GM18511 (cell line): ENCODE results near the gene RARG.
A peak's percentile ranks its signal among the peaks of the same experiment; 100 is the strongest.

Experiments used
- ATAC-seq: cut with Tn5 transposase; IDR thresholded peaks from one replicate; pipeline ENCODE4 v1.9.1; 2021; ENCODE audit warnings: mild to moderate bottlenecking, moderate library complexity; ENCODE audit not compliant: unreplicated experiment

The RARG gene

DNA sequence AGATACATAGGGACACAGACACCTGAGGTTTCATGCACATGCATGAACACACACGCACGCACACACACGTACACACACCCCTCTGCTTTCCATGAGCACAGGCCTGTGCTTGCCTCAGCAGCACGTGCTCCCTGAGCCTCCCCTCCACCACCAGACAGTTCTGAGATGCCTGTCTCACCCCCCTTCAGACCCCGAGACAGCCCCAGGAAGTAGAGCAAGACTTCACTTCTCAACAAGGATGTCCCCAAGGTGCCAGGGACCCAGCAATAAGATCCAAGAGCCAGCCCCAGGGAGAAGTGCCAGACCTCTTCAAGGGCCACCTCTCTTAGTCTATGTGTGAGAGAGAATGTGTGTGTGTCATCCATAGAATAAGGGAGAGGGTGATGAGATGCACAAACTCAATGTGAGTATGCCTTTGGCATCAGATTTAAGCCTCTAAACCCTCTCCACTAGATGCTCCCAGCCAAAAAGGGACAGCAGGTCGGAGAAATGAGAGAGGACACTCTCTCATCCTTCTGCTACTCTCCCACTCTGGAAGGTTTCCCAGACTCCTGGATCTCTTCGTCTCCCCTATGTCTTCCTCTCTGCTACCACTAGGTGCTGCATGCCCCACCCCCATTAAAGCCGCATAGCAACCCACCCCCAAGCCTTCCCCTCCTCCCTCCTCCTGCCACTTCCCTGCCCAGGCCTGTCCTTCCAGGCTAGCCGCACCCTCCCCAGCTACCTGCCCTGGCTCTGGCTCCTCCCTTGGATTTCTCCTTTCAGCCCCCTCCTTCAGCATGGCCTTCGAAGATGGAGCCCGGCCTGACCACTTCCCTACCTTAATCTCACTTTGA, 7.7 kb downstream of the RARG start:
- ATAC-seq, result no peak

DNA sequence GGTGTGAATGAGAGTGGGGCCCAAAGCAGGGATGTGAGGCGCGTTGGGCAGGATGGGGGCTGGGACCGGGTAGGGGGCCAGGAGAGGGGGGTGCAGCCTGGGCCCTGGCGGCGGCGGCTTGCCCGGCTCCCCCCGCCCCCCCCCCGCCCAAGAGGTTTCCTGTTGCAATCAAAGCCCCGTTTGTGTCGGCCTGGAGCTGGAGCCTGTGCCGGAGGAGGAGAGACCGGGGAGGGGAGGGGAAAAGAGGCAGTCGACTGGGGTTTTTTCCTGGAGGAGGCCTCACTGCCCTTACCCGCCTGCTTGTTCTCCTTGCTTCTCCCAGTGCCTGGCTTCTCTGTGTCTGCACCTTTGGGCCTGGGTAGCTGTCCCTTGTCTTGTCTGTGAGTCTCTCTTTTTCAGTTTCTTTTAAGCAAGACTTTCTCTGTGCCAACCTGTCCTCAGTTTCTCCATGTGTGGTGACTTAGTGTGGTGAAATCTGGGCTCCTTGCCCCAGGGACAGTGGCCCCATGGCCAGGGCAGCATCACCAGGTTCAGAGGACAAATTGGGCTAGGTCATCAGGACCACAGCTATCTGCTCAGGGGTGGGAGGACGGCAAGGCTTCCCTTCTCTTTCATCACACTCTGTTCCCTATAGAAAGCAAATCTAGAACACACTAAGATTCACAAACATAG, 8.5 kb downstream of the RARG start:
- no peak for ATAC-seq

DNA sequence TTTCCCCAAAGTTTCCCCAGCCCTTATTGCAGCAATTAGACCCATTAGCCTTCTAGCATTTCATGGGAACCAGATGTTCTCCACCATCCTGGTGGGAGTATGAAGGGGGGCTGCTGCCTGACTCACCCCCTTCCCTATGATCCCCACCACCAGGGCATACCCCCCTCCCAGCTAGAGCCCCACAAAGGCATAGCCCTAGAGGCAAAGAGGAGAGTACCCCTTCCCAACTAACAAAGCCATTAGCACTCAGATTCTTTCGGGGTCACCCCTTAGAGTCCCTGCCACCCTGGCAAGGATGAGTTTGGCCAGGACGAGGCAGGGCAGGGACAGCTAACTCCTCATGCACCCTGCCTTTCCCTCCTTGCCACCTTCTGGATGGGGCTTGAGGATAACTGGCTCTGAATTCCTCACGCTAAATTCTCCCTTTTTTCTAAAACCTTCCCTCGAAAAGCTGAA, 9.2 kb downstream of the RARG start:
- no peak for ATAC-seq

DNA sequence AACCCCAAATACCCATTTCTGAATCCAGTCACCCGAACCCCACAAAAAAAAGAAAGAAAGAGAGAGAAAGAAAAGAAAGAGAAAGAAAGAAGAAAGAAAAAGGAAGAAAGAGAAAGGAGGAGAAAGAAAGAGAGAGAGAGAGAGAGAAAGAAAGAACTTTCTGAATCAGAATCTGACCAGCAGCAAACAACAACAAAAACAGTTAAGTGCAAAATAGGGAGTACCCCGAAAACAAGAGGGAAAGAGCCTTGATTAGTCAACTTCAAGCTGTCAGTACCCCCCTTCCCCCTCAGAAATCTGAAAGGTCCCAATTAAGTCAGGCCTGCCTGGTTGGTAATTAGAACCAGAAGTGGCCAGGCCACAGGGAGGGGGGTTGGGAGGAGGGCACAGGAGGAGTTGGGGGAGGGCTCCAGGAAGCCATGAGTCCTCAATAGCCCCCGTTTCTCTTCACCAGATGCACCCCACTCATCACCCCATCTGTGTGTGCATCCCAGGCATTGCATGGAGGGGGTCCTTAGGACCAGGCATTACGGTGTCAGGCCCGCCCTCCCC, 9.8 kb downstream of the RARG start:
- ATAC-seq, result no peak

DNA sequence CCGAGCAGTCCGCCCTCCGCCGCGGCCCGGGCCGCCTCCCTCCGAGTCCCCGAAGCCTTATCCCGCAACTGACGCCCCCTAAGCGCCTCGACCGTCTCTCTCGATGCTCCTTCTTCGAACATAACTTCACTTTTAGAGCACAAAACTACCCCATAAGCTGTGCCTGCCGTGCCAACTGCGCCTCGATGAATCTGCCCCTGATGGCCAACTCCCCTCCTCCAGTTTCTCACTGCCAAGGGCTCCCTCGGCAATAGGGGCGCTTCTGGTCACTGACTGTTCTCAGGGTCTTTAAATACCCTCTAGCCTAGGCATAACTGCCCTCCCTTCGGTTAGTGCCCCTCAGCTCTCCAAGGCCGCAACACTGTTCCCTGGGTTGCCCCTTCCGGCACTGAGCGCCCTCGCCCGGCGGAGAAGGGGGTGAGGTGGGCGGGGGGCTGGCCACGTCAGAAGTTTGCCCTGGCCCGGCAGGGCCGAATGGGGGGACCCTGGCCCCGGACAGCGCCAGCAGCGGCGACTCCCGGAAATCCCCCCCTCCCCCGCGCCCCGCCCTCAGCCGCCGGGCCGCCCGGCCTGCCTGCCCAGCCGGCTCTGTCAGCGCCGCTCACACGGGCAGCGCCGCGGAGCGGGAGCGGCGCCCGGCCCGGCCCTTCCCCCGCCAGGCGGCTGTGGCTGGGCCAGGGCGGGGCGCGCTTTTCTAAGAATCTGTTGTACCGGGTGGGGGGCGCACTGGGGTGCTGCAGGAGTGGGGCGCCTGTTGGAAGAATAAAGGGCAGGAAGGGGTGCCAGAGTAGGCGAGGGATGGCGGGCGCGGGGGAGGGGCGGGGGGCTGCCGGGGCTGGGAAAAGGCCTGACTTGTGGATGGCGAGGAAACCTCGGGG, 10.6 kb downstream of the RARG start:
- ATAC-seq, result peak; percentile 35

DNA sequence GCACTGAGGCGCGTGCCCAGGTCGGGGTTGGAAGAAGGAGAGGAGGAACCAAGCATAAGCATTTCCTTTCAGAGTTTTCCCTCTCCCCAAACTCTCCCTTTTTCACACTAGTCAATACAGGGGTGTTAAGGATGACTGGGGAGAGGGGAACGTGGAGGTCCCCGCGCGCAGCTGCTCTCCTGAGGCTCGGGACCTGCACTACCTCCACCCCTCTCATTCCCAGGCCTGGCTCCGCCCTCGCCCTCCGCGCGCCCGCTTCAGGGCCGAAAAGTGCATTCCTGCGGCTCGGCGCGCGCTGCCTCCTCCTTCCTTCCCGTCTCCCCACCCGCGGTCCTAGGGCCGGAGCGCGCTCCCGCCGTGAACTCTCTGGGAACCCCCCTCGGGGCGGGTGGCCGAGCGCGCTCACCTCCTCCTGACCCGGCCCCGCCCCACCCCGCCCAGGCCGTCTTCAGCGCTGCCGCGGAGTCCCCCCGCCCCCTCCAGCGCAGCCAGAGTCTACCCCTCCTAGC, 11.3 kb downstream of the RARG start:
- ATAC-seq, result peak; percentile 66

DNA sequence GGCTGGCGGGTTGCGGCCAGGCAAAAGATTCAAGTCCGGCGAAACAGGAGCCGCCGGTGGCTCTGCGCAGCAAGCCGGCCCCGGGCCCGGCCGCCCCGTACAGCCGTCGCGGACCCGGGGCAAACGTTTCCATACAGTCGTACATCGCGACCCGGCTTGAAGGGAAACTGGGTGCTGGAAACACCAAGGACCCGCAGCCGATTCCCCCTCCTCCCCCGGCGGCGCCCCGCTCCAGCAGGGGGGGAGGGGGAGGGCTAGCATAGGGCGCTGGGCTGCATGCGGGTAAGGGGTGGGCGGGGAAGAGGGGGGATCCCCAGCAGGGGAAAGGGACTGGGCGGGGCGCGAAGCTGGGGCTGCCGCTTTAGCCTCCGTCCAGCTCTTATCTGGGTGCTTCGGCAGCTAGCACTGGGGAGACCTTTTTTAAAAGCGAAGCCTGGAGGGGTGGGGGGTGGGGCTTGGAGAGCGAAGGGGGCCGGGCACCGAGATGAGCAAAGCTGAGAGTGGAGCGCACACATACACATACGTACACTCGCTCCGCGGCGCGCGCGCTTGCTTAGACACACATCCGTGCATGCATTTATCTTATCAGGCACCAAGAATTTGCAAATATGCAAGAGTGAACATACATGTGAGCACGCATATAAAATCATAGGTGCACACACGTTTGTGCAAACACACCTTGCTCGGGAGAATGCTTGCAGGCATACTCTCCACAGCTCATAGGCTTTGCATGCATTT, 11.9 kb downstream of the RARG start:
- peak; percentile 52 for ATAC-seq

DNA sequence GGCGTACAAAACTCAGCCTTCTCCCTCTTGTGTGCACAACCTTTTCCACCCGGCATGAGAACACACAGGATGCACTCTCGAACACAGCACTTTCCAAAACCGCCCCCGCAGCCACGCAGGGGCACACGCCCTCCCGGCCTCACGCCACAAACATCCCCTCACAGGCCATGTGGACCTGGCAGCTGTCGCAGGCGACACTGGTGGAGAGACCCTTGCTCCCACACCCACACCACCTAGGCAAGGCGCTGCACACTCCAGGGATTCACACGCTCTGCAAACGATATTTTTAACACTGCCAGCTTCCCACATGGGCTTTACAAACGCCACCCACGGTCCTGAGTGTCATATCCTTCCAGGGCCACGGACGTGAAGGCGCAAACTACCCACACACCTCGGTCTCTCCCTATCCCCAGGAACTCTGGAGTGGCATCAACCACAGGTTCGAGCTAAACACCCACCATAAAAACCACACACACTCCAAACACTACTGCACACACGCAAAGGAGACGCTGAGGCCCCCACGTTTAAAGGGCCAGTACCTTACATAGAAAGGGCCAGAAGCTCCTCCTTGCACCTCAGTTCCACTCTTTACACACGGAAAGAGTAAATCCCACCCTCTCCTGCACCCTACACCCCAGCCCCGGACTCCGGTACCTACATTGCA, 12.6 kb downstream of the RARG start:
- peak; percentile 27 for ATAC-seq

DNA sequence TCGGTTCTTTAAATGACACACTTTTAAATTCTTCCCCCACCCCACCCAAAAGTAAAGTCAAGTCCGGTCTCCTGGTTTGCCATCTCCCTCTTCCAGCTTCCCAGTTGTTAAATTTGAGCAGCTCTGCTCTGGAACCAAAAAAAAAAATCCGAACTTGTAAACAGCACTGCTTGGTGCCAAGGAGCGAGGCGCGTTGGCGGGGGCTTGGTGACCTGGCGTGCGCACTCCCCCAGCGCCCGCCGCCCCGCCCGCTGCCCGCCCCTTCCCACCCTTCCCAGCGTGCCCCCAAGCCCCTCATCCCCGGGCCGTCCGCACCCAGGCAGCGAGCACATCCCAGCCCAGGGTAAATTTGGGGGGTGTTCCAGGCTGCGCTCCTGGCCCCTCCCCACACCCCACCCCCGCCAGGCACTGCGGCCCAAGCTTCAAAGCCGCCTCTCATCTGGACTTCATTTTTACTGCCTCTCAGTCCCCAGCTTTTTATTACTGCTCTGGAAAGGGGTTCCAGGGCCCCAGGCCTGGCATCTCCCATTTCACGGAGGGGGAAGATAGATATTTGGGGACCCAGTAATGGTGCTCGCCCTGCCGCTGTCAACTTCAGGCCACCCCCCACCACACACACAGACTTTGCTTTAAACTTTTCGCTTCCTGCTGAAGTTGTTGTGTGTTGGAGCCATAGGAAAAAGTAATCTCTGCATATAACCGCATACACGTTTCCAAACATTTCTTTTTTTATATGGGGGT, 13.3 kb downstream of the RARG start:
- no peak for ATAC-seq

DNA sequence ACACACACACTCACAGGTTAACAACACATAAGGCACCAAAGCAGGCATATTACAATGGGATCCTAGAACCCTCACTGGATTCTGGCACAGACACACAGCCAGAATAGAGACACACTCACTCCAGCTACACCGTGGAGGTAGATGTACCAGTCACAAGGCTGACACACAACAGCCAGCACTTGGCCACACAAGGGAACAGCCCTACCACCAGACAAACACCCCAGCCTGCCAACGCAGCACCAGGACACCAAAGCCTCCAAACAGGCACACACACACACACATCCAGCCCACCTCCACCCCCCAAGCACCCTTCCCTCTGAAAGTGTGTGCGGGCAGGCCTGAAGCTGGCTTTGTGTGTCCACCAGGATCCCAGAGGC, 14.1 kb downstream of the RARG start:
- no peak for ATAC-seq

DNA sequence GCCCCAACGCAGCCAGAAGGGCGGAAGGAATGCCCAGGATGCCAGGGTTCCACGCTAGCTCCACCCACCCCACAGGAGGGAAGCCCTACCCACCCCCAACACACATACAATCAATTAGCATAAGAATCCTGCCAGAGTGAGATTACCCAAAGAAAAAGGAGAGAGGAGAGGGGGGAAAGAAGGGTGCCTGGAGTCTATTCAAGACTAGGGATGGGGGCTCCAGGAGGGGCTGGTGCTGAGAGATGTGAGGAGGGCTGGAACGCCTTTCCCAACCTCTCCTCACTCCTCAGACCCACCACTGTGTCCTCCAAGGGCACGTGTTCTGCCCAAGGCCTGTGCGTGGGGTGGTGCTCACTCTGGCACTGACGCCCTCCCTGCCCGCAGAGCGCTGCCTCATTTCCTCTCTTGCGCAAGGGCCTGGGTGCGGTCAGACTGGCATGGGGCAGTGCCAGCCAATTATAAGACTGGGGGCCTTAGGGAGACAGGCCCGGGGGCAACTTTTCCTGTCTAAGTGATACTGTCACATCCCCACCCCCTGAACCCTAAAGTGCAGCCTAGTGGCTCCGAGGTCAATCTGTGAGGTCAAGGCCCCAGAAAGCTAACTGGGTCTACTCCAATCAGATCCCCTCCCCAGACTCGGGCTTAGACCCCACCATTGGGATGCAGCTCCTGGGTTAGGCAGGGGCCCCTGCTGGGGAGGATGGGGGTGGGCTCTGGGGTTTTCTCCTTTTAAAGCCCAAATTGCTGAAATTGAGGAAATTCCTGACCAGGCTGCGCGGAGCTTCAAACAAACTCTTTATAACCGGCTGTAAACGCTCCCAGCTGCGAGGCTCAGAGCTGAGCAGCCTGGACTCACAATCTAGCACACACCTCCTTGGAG, 14.7 kb downstream of the RARG start:
- ATAC-seq, result no peak

DNA sequence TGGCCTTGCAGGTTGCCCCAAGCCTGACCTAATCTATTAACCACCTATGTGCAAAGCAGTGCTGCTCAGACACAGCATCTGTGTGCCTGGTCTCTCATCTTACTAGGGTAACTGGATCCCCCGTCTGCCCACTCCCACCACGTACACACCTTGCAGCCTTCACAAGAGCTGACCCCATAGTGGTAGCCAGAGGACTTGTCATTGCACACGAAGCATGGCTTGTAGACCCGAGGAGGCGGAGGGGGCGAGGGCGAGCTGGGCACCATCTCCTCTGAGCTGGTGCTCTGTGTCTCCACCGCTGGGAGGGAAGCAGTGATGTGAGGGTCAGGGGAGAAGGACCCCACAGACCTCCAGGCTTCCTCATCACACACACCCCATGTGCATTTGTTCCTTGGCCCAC, 16.5 kb downstream of the RARG start:
- ATAC-seq, result no peak

DNA sequence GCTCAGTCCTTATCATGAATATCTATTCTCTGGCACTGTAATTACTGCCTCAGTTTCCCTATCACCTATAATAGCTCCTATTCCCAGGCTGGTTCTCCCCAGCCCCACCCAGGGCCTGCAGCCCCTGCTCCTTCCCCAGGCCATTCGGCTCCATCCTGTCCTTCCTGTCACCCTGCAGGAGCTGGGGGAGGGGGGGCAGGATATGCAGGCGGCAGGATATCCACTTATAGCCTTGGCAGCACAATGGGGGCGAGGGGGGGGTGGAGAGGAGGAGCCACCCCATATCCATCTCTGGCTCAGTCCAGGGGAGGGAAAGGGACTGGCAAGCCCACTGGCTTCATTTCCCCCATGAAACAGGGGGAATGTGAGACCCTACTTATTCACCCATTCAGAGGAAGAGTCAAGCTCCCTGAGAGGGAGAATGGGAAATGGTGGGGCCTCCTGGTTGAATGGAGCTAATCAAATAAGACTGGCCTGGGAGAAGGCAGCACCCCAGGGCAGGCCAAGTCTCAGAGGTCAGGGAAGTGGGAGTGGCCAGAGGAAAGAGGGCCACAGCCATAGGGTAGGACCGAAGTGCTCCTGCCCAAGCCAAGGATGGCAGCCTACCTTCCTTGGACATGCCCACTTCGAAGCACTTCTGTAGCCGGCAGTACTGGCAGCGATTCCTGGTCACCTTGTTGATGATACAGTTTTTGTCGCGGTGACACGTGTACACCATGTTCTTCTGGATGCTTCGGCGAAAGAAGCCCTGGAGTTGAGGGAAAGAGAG, 17.1 kb downstream of the RARG start:
- ATAC-seq, result no peak

DNA sequence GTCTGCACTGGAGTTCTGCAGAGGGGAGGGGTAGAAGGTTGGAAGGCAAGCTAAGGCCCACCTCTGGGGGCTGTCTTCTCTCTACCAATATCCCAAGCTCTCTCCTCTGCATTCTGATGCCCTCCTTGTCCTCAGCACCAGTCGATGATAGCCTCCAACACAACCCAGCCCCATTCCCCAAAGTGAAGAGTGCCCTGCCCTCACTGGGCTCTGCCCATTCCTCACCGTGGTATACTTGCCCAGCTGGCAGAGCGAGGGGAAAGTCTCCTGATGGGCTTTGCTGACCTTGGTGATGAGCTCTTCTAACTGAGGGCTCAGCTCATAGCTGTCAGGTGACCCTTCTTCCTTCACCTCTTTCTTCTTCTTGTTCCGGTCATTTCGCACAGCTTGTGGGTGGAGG, 17.8 kb downstream of the RARG start:
- no peak for ATAC-seq

DNA sequence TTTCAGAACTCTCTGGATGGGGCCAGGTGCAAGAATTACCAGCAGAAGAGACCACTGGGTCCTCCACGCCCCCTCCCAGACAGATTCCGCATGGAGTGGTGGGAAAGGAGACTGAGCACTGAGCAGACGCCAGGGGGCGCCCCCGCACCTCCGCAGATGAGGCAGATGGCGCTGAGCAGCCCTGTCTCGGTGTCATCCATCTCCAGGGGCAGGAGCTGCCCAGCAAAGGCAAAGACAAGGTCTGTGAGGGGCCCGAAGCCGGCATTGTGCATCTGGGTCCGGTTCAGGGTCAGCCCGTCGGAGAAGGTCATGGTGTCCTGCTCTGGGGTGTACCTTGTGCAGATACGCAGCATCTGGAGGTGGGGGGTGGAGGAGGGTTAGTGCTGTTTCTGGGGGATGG, 18.7 kb downstream of the RARG start:
- ATAC-seq, result no peak

DNA sequence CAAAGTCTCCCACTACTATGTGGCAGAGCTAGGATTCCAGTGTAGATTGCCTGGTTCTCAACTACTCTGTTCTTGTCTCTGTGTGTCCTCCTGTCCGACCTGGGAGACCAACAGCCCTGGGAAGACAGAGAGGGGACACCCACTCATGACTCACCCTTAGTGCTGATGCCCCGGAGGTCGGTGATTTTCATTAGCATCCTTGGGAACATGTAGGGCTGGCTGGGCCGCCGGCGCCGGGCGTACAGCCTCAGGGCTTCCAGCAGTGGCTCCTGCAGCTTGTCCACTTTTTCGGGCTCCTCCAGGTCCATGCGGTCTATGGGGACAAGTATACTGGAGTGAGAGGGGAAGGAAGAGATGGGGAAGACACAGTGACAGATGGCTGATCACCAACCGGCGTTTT, 19.1 kb downstream of the RARG start:
- no peak for ATAC-seq
